Measurements from ENCODE around the gene UNC79. TPM values are rescaled to one million over a fixed set of nuclear protein-coding genes. Genes with fewer than 3 reads are reported as not detected.

UNC79 gene
- total RNA-seq, 1 donor: under 0.01 TPM

GRCh38 chr14:93716746-93717667 is 286.3 kb downstream of the UNC79 start:
- H3K36me3 ChIP-seq (ENCODE audit: insufficient read depth, low read length): no peaks in the 10 kb centered on the region
- DNase-seq (ENCODE audit: insufficient read length, low spot score, missing footprints): peak; percentile 81
- H3K4me1 ChIP-seq (ENCODE audit: insufficient read depth, low read length): no peaks in the 10 kb centered on the region
- H3K4me2 ChIP-seq (ENCODE audit: insufficient read depth, low read length): no peak overlapping the region
- no peaks in the 10 kb centered on the region for H4K20me1 ChIP-seq (ENCODE audit: insufficient read depth, low read length)
- H3K27me3 ChIP-seq (ENCODE audit: insufficient read depth, low read length): no peaks in the 10 kb centered on the region
- TF ChIP-seq CTCF (IDR thresholded peaks at IDR 0.05; ENCODE audit: extremely low read depth, low read depth, low read length): no peak
- no peaks in the 10 kb centered on the region for H3K9me3 ChIP-seq (ENCODE audit: low read depth, low read length)
- H3K4me3 ChIP-seq (ENCODE audit: insufficient read depth, low read length): no peak overlapping the region
- no peak overlapping the region for H2AFZ ChIP-seq (ENCODE audit: low read length)
- H3K27ac ChIP-seq (ENCODE audit: low read depth, low read length): no peak overlapping the region
- no peaks in the 10 kb centered on the region for H3K79me2 ChIP-seq (ENCODE audit: insufficient read depth, low read length)

- H3K4me3 ChIP-seq (ENCODE audit: insufficient read depth, low read length): no peak overlapping the region
- TF ChIP-seq CTCF (IDR thresholded peaks at IDR 0.05; ENCODE audit: extremely low read depth, low read depth, low read length): no peak
- no peaks in the 10 kb centered on the region for H3K36me3 ChIP-seq (ENCODE audit: insufficient read depth, low read length)
- no peaks in the 10 kb centered on the region for H3K27me3 ChIP-seq (ENCODE audit: insufficient read depth, low read length)
- no peak overlapping the region for H3K4me2 ChIP-seq (ENCODE audit: insufficient read depth, low read length)
- DNase-seq (ENCODE audit: insufficient read length, low spot score, missing footprints): peak; percentile 15
- no peaks in the 10 kb centered on the region for H3K79me2 ChIP-seq (ENCODE audit: insufficient read depth, low read length)
- no peak overlapping the region for H2AFZ ChIP-seq (ENCODE audit: low read length)
- H3K9me3 ChIP-seq (ENCODE audit: low read depth, low read length): no peaks in the 10 kb centered on the region
- H3K4me1 ChIP-seq (ENCODE audit: insufficient read depth, low read length): no peaks in the 10 kb centered on the region
- H4K20me1 ChIP-seq (ENCODE audit: insufficient read depth, low read length): no peaks in the 10 kb centered on the region
- no peak overlapping the region for H3K27ac ChIP-seq (ENCODE audit: low read depth, low read length)
Measured at GRCh38 chr14:93717668-93718320, 287.1 kb downstream of the UNC79 start.

- Histone ChIP-seq H3K4me2 (ENCODE audit: insufficient read depth, low read length) (no peak overlapping the region), H3K4me3 (ENCODE audit: insufficient read depth, low read length) (no peak overlapping the region), H3K4me1 (ENCODE audit: insufficient read depth, low read length) (no peaks in the 10 kb centered on the region), H3K9me3 (ENCODE audit: low read depth, low read length) (no peaks in the 10 kb centered on the region), H2AFZ (ENCODE audit: low read length) (no peak overlapping the region), H3K79me2 (ENCODE audit: insufficient read depth, low read length) (no peaks in the 10 kb centered on the region), H4K20me1 (ENCODE audit: insufficient read depth, low read length) (no peaks in the 10 kb centered on the region), H3K27ac (ENCODE audit: low read depth, low read length) (no peak overlapping the region), H3K27me3 (ENCODE audit: insufficient read depth, low read length) (no peaks in the 10 kb centered on the region), H3K36me3 (ENCODE audit: insufficient read depth, low read length) (no peaks in the 10 kb centered on the region)
- peak; percentile 34 for DNase-seq (ENCODE audit: insufficient read length, low spot score, missing footprints)
- no peak for TF ChIP-seq CTCF (IDR thresholded peaks at IDR 0.05; ENCODE audit: extremely low read depth, low read depth, low read length)
Measured at GRCh38 chr14:93719256-93719655, 288.5 kb downstream of the UNC79 start.

Measured in osteoblast (primary cell).